Measurements from ENCODE around the gene ACAT1. TPM values are rescaled to one million over a fixed set of nuclear protein-coding genes. Genes with fewer than 3 reads are reported as not detected.
A peak's percentile ranks its signal among the peaks of the same experiment; 100 is the strongest.
"Not testable (repeated sequence)": the region's sequence is repeated elsewhere in the genome, so short reads cannot be mapped to it uniquely, and the experiment has no call there.

ACAT1 gene
- total RNA-seq, 1 experiment from 2014 or later, result 118 TPM

DNA sequence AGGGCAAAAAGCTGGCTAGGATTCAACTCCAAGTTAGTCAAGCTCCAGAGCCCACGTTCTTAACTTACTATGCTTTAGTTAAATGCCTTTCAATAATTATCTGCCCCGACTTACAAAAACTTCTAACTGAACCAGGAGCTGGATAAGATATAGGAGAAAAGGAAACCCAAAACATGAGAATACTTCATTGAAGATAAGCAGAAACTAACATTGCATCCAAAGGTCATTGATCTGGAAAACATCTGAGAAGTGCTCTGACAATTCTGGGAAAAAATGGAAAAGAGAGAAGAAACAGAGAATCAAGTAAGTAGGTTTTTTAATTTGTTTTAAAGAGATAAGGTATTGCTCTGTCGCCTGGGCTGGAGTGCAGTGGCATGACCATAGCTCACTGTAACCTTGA lies 27.2 kb downstream of the ACAT1 start:
- ChIA-PET POLR2A (ENCODE audit: low non-redundant PET) (no interaction called here), CTCF (no interaction called here)
- peaks cover 84% of the 10 kb centered on the region for H3K36me3 ChIP-seq (ENCODE audit: insufficient read depth, low read length, poor library complexity, severe bottlenecking)
- H3K27me3 ChIP-seq (replicated peaks; ENCODE audit: insufficient read depth, low read depth, low read length, poor library complexity), result no peaks in the 10 kb centered on the region
- H3K4me1 ChIP-seq (ENCODE audit: insufficient read depth, low read length, poor library complexity, severe bottlenecking), result no peaks in the 10 kb centered on the region
- TF ChIP-seq EZH2 (IDR thresholded peaks at IDR 0.05; ENCODE audit: borderline replicate concordance, low read depth, low read length, poor library complexity, severe bottlenecking), result no peak
- TF ChIP-seq, protein P1, sequence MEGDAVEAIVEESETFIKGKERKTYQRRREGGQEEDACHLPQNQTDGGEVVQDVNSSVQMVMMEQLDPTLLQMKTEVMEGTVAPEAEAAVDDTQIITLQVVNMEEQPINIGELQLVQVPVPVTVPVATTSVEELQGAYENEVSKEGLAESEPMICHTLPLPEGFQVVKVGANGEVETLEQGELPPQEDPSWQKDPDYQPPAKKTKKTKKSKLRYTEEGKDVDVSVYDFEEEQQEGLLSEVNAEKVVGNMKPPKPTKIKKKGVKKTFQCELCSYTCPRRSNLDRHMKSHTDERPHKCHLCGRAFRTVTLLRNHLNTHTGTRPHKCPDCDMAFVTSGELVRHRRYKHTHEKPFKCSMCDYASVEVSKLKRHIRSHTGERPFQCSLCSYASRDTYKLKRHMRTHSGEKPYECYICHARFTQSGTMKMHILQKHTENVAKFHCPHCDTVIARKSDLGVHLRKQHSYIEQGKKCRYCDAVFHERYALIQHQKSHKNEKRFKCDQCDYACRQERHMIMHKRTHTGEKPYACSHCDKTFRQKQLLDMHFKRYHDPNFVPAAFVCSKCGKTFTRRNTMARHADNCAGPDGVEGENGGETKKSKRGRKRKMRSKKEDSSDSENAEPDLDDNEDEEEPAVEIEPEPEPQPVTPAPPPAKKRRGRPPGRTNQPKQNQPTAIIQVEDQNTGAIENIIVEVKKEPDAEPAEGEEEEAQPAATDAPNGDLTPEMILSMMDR (conservative IDR thresholded peaks at IDR 0.05; ENCODE audit: low read depth, low read length), result no peak
- no peak overlapping the region for H3K27ac ChIP-seq (ENCODE audit: low read depth, low read length, poor library complexity, severe bottlenecking)
- no peak overlapping the region for H3K4me3 ChIP-seq (ENCODE audit: low read depth, low read length, poor library complexity, severe bottlenecking)
- BruUV-seq (replicated peaks), result no TSS peak
- H3K9me3 ChIP-seq (ENCODE audit: low read depth, low read length, poor library complexity, severe bottlenecking), result no peaks in the 10 kb centered on the region
- intact Hi-C loops (cut with micrococcal nuclease; ENCODE audit: unreplicated experiment), result no loop called here
- no peak for DNase-seq (ENCODE audit: low spot score)

DNA sequence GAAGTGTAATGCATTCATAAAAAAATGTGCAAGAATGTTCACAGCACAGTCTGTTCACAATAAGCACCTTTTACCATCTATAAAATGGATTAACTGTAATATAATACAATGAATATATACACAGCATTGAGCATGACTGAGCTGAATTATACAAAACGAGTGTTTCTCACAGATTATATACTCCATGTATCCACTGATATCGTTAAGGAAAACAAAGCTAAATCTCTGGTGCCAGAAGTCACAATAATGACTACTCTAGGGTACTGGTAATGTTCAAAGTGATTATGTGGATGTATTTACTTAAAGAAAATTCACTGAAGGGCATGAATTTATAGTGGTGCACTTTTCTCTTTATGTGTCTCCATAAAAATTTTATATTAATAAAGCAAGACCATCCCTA lies 33.2 kb downstream of the ACAT1 start:
- Histone ChIP-seq H3K27me3 (replicated peaks; ENCODE audit: insufficient read depth, low read depth, low read length, poor library complexity) (no peaks in the 10 kb centered on the region), H3K9me3 (ENCODE audit: low read depth, low read length, poor library complexity, severe bottlenecking) (no peaks in the 10 kb centered on the region), H3K4me1 (ENCODE audit: insufficient read depth, low read length, poor library complexity, severe bottlenecking) (no peaks in the 10 kb centered on the region), H3K4me3 (ENCODE audit: low read depth, low read length, poor library complexity, severe bottlenecking) (no peak overlapping the region), H3K27ac (ENCODE audit: low read depth, low read length, poor library complexity, severe bottlenecking) (no peak overlapping the region), H3K36me3 (ENCODE audit: insufficient read depth, low read length, poor library complexity, severe bottlenecking) (peaks cover 63% of the 10 kb centered on the region)
- no TSS peak for BruUV-seq (replicated peaks)
- intact Hi-C loops (cut with micrococcal nuclease; ENCODE audit: unreplicated experiment), result no loop called here
- TF ChIP-seq EZH2 (IDR thresholded peaks at IDR 0.05; ENCODE audit: borderline replicate concordance, low read depth, low read length, poor library complexity, severe bottlenecking), result no peak
- TF ChIP-seq, protein P1 (conservative IDR thresholded peaks at IDR 0.05; ENCODE audit: low read depth, low read length), result no peak
- DNase-seq (ENCODE audit: low spot score), result no peak
- POLR2A ChIA-PET (ENCODE audit: low non-redundant PET), result no interaction called here
- CTCF ChIA-PET, result no interaction called here

DNA sequence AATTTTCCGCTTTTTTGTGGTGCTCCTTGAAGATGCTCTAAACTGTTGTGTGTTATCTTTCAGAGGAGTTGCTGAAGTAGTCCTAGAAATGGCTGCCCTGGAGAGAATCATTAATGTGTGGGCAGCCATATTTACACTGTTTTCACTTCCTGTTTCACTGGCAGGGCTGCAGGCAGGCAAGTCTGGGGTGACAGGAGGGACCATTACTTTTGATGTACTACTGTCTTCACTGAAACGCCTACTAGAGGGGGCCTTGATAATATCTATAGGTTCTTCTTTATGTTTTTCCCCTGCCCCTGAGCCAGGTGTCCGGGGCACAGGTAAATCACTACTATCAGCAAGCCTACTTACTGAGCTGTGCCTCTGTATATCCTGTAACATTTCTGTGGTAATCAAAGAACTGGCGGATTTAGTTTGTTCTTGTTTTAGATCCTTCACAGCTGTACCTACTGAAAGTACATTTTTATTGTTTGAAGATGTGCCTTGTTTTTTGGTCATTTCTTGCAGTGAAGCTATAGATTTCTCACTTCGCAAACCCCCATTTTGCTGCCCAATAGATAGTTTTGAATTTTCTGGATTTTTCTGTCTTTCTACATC lies 39.7 kb downstream of the ACAT1 start:
- TF ChIP-seq EZH2 (IDR thresholded peaks at IDR 0.05; ENCODE audit: borderline replicate concordance, low read depth, low read length, poor library complexity, severe bottlenecking), result no peak
- TF ChIP-seq, protein P1 (conservative IDR thresholded peaks at IDR 0.05; ENCODE audit: low read depth, low read length), result no peak
- ChIA-PET POLR2A (ENCODE audit: low non-redundant PET) (no interaction called here), CTCF (no interaction called here)
- H3K4me1 ChIP-seq (ENCODE audit: insufficient read depth, low read length, poor library complexity, severe bottlenecking), result no peaks in the 10 kb centered on the region
- intact Hi-C loops (cut with micrococcal nuclease; ENCODE audit: unreplicated experiment), result no loop called here
- H3K9me3 ChIP-seq (ENCODE audit: low read depth, low read length, poor library complexity, severe bottlenecking), result no peaks in the 10 kb centered on the region
- H3K4me3 ChIP-seq (ENCODE audit: low read depth, low read length, poor library complexity, severe bottlenecking), result no peak overlapping the region
- peaks cover 56% of the 10 kb centered on the region for H3K36me3 ChIP-seq (ENCODE audit: insufficient read depth, low read length, poor library complexity, severe bottlenecking)
- no peak overlapping the region for H3K27ac ChIP-seq (ENCODE audit: low read depth, low read length, poor library complexity, severe bottlenecking)
- H3K27me3 ChIP-seq (replicated peaks; ENCODE audit: insufficient read depth, low read depth, low read length, poor library complexity), result no peaks in the 10 kb centered on the region
- TSS peak; percentile 32 for BruUV-seq (replicated peaks)
- no peak for DNase-seq (ENCODE audit: low spot score)

DNA sequence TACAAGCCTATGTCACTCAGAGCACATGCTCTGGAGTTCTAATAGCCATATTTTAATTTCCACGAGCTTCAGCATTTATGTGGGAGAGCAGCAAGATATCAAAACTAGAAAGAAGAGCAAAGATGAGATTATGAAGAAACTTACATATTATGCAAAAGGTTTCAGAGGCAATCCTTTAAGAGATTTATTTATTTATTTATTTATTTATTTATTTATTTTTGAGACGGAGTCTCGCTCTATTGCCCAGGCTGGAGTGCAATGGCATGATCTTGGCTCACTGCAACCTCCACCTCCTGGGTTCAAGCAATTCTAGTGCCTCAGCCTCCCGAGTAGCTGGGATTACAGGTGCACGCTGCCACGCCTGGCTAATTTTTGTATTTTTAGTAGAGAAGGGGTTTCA lies 41.5 kb downstream of the ACAT1 start:
- H3K27me3 ChIP-seq (replicated peaks; ENCODE audit: insufficient read depth, low read depth, low read length, poor library complexity); H3K27ac ChIP-seq (ENCODE audit: low read depth, low read length, poor library complexity, severe bottlenecking); CTCF ChIA-PET; intact Hi-C loops (cut with micrococcal nuclease; ENCODE audit: unreplicated experiment); H3K4me3 ChIP-seq (ENCODE audit: low read depth, low read length, poor library complexity, severe bottlenecking); DNase-seq (ENCODE audit: low spot score); H3K4me1 ChIP-seq (ENCODE audit: insufficient read depth, low read length, poor library complexity, severe bottlenecking); H3K9me3 ChIP-seq (ENCODE audit: low read depth, low read length, poor library complexity, severe bottlenecking); BruUV-seq (replicated peaks); POLR2A ChIA-PET (ENCODE audit: low non-redundant PET): not testable (repeated sequence)
- H3K36me3 ChIP-seq (ENCODE audit: insufficient read depth, low read length, poor library complexity, severe bottlenecking), result peaks cover 66% of the 10 kb centered on the region

All from A673 (cell line).